GM23338 (cell line): ENCODE measurements around the gene RSU1. TPM values are rescaled to one million over a fixed set of nuclear protein-coding genes. Genes with fewer than 3 reads are reported as not detected.
A peak's percentile ranks its signal among the peaks of the same experiment; 100 is the strongest.

Source experiments
- ATAC-seq: fragments of 200-7000 bp; cut with Tn5 transposase; 3 replicates; pipeline ENCODE4 v1.9.1; 2020
- DNase-seq: peaks from one replicate; pipeline ENCODE4 v3.0.0-alpha.2; 2015; ENCODE audit warnings: low spot score
- H2AFZ ChIP-seq: fragments of 200-600 bp; sonication (generic); 2 replicates; pipeline ENCODE4 v1.8.0; 2016; ENCODE audit warnings: antibody characterized with exemption, mild to moderate bottlenecking, moderate library complexity
- H3F3A ChIP-seq: fragments of 200-600 bp; sonication (generic); replicated peaks from 2 replicates; pipeline ENCODE4 v1.8.0; 2017; ENCODE audit warnings: antibody characterized with exemption, mixed run types, low read depth
- H3K27ac ChIP-seq: fragments of 200-600 bp; sonication (generic); 2 replicates; pipeline ENCODE4 v1.6.1; 2016; ENCODE audit warnings: low read depth
- H3K27me3 ChIP-seq: fragments of 200-600 bp; sonication (generic); 2 replicates; pipeline ENCODE4 v1.8.0; 2016; ENCODE audit warnings: mild to moderate bottlenecking, mixed run types, moderate library complexity; ENCODE audit not compliant: insufficient read depth
- H3K36me3 ChIP-seq: fragments of 200-600 bp; sonication (generic); 2 replicates; pipeline ENCODE4 v1.8.0; 2016; ENCODE audit warnings: mild to moderate bottlenecking; ENCODE audit not compliant: insufficient read depth
- H3K4me1 ChIP-seq: fragments of 200-600 bp; sonication (generic); 2 replicates; pipeline ENCODE4 v1.8.0; 2016; ENCODE audit warnings: mild to moderate bottlenecking, moderate library complexity; ENCODE audit not compliant: insufficient read depth
- H3K4me2 ChIP-seq: fragments of 200-600 bp; sonication (generic); 2 replicates; pipeline ENCODE4 v1.7.1; 2017; ENCODE audit warnings: mixed run types
- H3K4me3 ChIP-seq: fragments of 200-600 bp; sonication (generic); 2 replicates; pipeline ENCODE4 v1.6.1; 2016; ENCODE audit warnings: mixed run types
- H3K79me2 ChIP-seq: fragments of 200-600 bp; sonication (generic); replicated peaks from 2 replicates; pipeline ENCODE4 v1.8.0; 2017; ENCODE audit warnings: mild to moderate bottlenecking; ENCODE audit not compliant: insufficient read depth
- H3K9me2 ChIP-seq: fragments of 200-600 bp; sonication (generic); 2 replicates; pipeline ENCODE4 v1.8.0; 2017; ENCODE audit not compliant: insufficient read depth
- H4K20me1 ChIP-seq: fragments of 200-600 bp; sonication (generic); replicated peaks from 2 replicates; pipeline ENCODE4 v1.8.0; 2017; ENCODE audit warnings: mild to moderate bottlenecking; ENCODE audit not compliant: insufficient read depth
- H3K27ac Mint-ChIP-seq: 2 replicates; pipeline ENCODE4 v1.8.0; 2020; ENCODE audit warnings: inconsistent platforms, mild to moderate bottlenecking, moderate library complexity, mixed read lengths
- H3K27me3 Mint-ChIP-seq: 3 replicates; pipeline ENCODE4 v1.8.0; 2022; ENCODE audit warnings: low read depth, mild to moderate bottlenecking, moderate library complexity, mixed read lengths, inconsistent platforms; ENCODE audit not compliant: insufficient read depth, poor library complexity
- H3K36me3 Mint-ChIP-seq: 3 replicates; pipeline ENCODE4 v1.8.0; 2021; ENCODE audit warnings: low read depth, mild to moderate bottlenecking, inconsistent platforms, moderate library complexity, mixed read lengths
- H3K4me1 Mint-ChIP-seq: 3 replicates; pipeline ENCODE4 v1.8.0; 2020; ENCODE audit warnings: mild to moderate bottlenecking, inconsistent platforms, mixed read lengths
- H3K4me3 Mint-ChIP-seq: 3 replicates; pipeline ENCODE4 v1.8.0; 2021; ENCODE audit warnings: moderate library complexity, mild to moderate bottlenecking, inconsistent platforms, mixed read lengths
- H3K9me3 Mint-ChIP-seq: 3 replicates; pipeline ENCODE4 v1.8.0; 2020; ENCODE audit warnings: moderate library complexity, mild to moderate bottlenecking, inconsistent platforms, mixed read lengths
- CREB1 ChIP-seq: fragments of 250-450 bp; sonication (Bioruptor Pico); IDR thresholded peaks from 2 replicates; pipeline ENCODE4 v1.5.0; 2020; ENCODE audit warnings: low read depth, mild to moderate bottlenecking, moderate library complexity
- ETS1 ChIP-seq: IDR thresholded peaks from 2 replicates; pipeline ENCODE4 v1.6.1; 2016; ENCODE audit warnings: antibody characterized with exemption
- REST ChIP-seq: IDR thresholded peaks from one replicate; pipeline ENCODE4 v1.6.1; 2018; ENCODE audit warnings: antibody characterized with exemption; ENCODE audit not compliant: unreplicated experiment
- STAT1 ChIP-seq: IDR thresholded peaks from one replicate; pipeline ENCODE4 v1.6.1; 2016; ENCODE audit warnings: antibody characterized with exemption; ENCODE audit not compliant: unreplicated experiment
- ZNF114 ChIP-seq: fragments of 250-450 bp; sonication (Bioruptor Pico); IDR thresholded peaks from 2 replicates; pipeline ENCODE4 v1.5.0; 2020; ENCODE audit warnings: mild to moderate bottlenecking, moderate library complexity
- ZNF331 ChIP-seq: fragments of 250-450 bp; sonication (Bioruptor Pico); IDR thresholded peaks from 2 replicates; pipeline ENCODE4 v1.5.0; 2020; ENCODE audit warnings: low read depth, mild to moderate bottlenecking, moderate library complexity
- ZNF462 ChIP-seq: fragments of 250-450 bp; sonication (Bioruptor Pico); IDR thresholded peaks from 2 replicates; pipeline ENCODE4 v1.5.0; 2020; ENCODE audit warnings: mild to moderate bottlenecking, moderate library complexity
- polyA plus RNA-seq: library from polyadenylated mRNA; unstranded; fragments of >200 nt; fragmentation: Nextera tagmentation; extraction: Ambion mirVana; gene quantifications from 2 replicates; pipeline ENCODE4 v1.2.1, GENCODE V29; 2016
- total RNA-seq: library from RNA; depleted of rRNA; stranded (reverse); fragments of >200 nt; shearing (Covaris generic); gene quantifications from 2 replicates; pipeline ENCODE4 v1.2.3, GENCODE V29; 2014
- TF ChIP-seq, protein P1 (sequence below), 2 experiments: fragments of 200-600 bp in 1 of 2; sonication (generic) in 1 of 2; conservative IDR thresholded peaks; 2 replicates each; pipeline versions ENCODE4 v1.5.1 to v1.6.1; 2016 to 2017; ENCODE audit warnings: antibody characterized with exemption in 2 of 2, low read depth in 2 of 2, mild to moderate bottlenecking in 2 of 2, moderate library complexity in 1 of 2

The RSU1 gene
- total and polyA plus RNA-seq, 2 experiments from 2014 or later, result 62.7 to 96.2 TPM

GRCh38 chr10:16765509-16766375, 51.5 kb downstream of the RSU1 start:
- no peak overlapping the region for H2AFZ ChIP-seq
- H3K27ac ChIP-seq, result no peak overlapping the region
- no peaks in the 10 kb centered on the region for H3K9me2 ChIP-seq
- ATAC-seq (peak; percentile 64), DNase-seq (no peak)
- no peaks in the 10 kb centered on the region for H3K4me1 ChIP-seq
- H3F3A ChIP-seq, result no peaks in the 10 kb centered on the region
- no peaks in the 10 kb centered on the region for H3K36me3 ChIP-seq
- Mint-ChIP-seq H3K27ac (no peak overlapping the region), H3K9me3 (no peaks in the 10 kb centered on the region), H3K4me3 (no peak overlapping the region), H3K4me1 (peaks cover 8% of the 10 kb centered on the region), H3K27me3 (peaks cover 7% of the 10 kb centered on the region), H3K36me3 (peaks cover 3% of the 10 kb centered on the region)
- H3K27me3 ChIP-seq, result no peaks in the 10 kb centered on the region
- no peak overlapping the region for H3K4me3 ChIP-seq
- TF ChIP-seq CREB1 (no peak), ZNF331 (CRISPR knock-in tag) (no peak)
- TF ChIP-seq, protein P1, sequence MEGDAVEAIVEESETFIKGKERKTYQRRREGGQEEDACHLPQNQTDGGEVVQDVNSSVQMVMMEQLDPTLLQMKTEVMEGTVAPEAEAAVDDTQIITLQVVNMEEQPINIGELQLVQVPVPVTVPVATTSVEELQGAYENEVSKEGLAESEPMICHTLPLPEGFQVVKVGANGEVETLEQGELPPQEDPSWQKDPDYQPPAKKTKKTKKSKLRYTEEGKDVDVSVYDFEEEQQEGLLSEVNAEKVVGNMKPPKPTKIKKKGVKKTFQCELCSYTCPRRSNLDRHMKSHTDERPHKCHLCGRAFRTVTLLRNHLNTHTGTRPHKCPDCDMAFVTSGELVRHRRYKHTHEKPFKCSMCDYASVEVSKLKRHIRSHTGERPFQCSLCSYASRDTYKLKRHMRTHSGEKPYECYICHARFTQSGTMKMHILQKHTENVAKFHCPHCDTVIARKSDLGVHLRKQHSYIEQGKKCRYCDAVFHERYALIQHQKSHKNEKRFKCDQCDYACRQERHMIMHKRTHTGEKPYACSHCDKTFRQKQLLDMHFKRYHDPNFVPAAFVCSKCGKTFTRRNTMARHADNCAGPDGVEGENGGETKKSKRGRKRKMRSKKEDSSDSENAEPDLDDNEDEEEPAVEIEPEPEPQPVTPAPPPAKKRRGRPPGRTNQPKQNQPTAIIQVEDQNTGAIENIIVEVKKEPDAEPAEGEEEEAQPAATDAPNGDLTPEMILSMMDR (conservative IDR thresholded peaks at IDR 0.05; ENCODE audit: low read depth in 2 of 2), result no peak
- H3K4me2 ChIP-seq, result no peak overlapping the region
- H3K79me2 ChIP-seq, result no peaks in the 10 kb centered on the region
- H4K20me1 ChIP-seq, result no peaks in the 10 kb centered on the region

GRCh38 chr10:16761300-16761699, 55.9 kb downstream of the RSU1 start:
- Mint-ChIP-seq H3K4me3 (no peak overlapping the region), H3K36me3 (peaks cover 10% of the 10 kb centered on the region)
- no peak overlapping the region for H2AFZ ChIP-seq
- TF ChIP-seq ZNF462 (no peak), ZNF114 (no peak), ETS1 (no peak), STAT1 (no peak), REST (no peak)

More at GRCh38 chr10:16761300-16761699, 55.9 kb downstream of the RSU1 start:
- Mint-ChIP-seq H3K9me3 (no peaks in the 10 kb centered on the region), H3K27ac (no peak overlapping the region), H3K27me3 (peaks cover 5% of the 10 kb centered on the region), H3K4me1 (peaks cover 10% of the 10 kb centered on the region)
- H3K9me2 ChIP-seq, result no peaks in the 10 kb centered on the region
- no peak overlapping the region for H3K4me2 ChIP-seq
- no peak overlapping the region for H3K27ac ChIP-seq
- H3F3A ChIP-seq, result no peaks in the 10 kb centered on the region
- no peak for DNase-seq
- no peak for ATAC-seq
- no peaks in the 10 kb centered on the region for H3K36me3 ChIP-seq
- H3K4me1 ChIP-seq, result no peaks in the 10 kb centered on the region
- no peaks in the 10 kb centered on the region; the same call in 1 of the 2 replicates for H4K20me1 ChIP-seq
- H3K79me2 ChIP-seq, result no peaks in the 10 kb centered on the region; the same call in 1 of the 2 replicates
- no peaks in the 10 kb centered on the region for H3K27me3 ChIP-seq
- H3K4me3 ChIP-seq, result no peak overlapping the region
